ENCODE data around the gene EHMT2.

GRCh38 chr6:31887173-31888007 is 10.1 kb downstream of the EHMT2 start:
- TF ChIP-seq POLR2A (IDR thresholded peaks at IDR 0.05; ENCODE audit: low read depth, low read length) = no peak
- no peak for TF ChIP-seq CTCF (conservative IDR thresholded peaks at IDR 0.05; ENCODE audit: low read depth, low read length)
- no peak for TF ChIP-seq RAD21 (IDR thresholded peaks at IDR 0.05; ENCODE audit: low read length)
- no peak for TF ChIP-seq SMC3 (IDR thresholded peaks at IDR 0.05; ENCODE audit: low read depth, low read length)
- TF ChIP-seq USF2 (IDR thresholded peaks at IDR 0.05; ENCODE audit: low read depth, low read length) = no peak
- TF ChIP-seq MAZ (IDR thresholded peaks at IDR 0.05; ENCODE audit: borderline replicate concordance, low read depth, low read length) = no peak
- TF ChIP-seq ELK1 (IDR thresholded peaks at IDR 0.05; ENCODE audit: borderline replicate concordance, low read depth, low read length) = no peak
- no peak for TF ChIP-seq FOS (IDR thresholded peaks at IDR 0.05; ENCODE audit: low read depth, low read length)
- TF ChIP-seq BHLHE40 (IDR thresholded peaks at IDR 0.05; ENCODE audit: low read depth, low read length) = no peak
- no peak for TF ChIP-seq CHD1 (IDR thresholded peaks at IDR 0.05; ENCODE audit: low read depth, low read length)
- no peak for TF ChIP-seq CEBPB (IDR thresholded peaks at IDR 0.05; ENCODE audit: low read depth, low read length)
